Fibroblast of lung (primary cell): ENCODE data around the gene CBL. TPM values are rescaled to one million over a fixed set of nuclear protein-coding genes. Genes with fewer than 3 reads are reported as not detected.

Source experiments
- DNase-seq, 2 donors: peaks; one replicate each; pipeline versions ENCODE4 v3.0.0 to v3.0.0-alpha.2; 2010; ENCODE audit warnings: low read depth in 2 of 2
- H2AFZ ChIP-seq: 2 replicates; pipeline ENCODE4 v1.5.1; 2012; ENCODE audit warnings: low read length, control low read depth, inconsistent platforms
- H3K27ac ChIP-seq: 2 replicates; pipeline ENCODE4 v1.5.1; 2011; ENCODE audit warnings: low read length, control low read depth; ENCODE audit not compliant: insufficient read depth
- H3K27me3 ChIP-seq: 2 replicates; pipeline ENCODE4 v1.5.1; 2011; ENCODE audit warnings: mild to moderate bottlenecking, low read length; ENCODE audit not compliant: control insufficient read depth, insufficient read depth
- H3K36me3 ChIP-seq: 2 replicates; pipeline ENCODE4 v1.5.1; 2011; ENCODE audit warnings: low read length; ENCODE audit not compliant: control insufficient read depth, insufficient read depth
- H3K4me1 ChIP-seq: 2 replicates; pipeline ENCODE4 v1.5.1; 2011; ENCODE audit warnings: low read length; ENCODE audit not compliant: control insufficient read depth, insufficient read depth; ENCODE audit errors: extremely low read depth
- H3K4me2 ChIP-seq: 2 replicates; pipeline ENCODE4 v1.5.1; 2011; ENCODE audit warnings: low read length, control low read depth; ENCODE audit not compliant: insufficient read depth; ENCODE audit errors: extremely low read depth
- H3K4me3 ChIP-seq, 4 experiments: fragments of 200-600 bp in 1 of 4; sonication (generic) in 1 of 4; replicated peaks in 1 of 4; 2 replicates each; pipeline ENCODE4 v1.5.1; 2011 to 2016; ENCODE audit warnings: low read length in 4 of 4, low read depth in 3 of 4, mild to moderate bottlenecking in 3 of 4, control low read depth in 2 of 4, inconsistent platforms in 1 of 4, mixed read lengths in 1 of 4; ENCODE audit not compliant: insufficient read depth in 1 of 4; ENCODE audit errors: control extremely low read depth in 1 of 4
- H3K79me2 ChIP-seq: 2 replicates; pipeline ENCODE4 v1.5.1; 2012; ENCODE audit warnings: mild to moderate bottlenecking, low read length, inconsistent platforms; ENCODE audit not compliant: control insufficient read depth, insufficient read depth
- H3K9ac ChIP-seq: 2 replicates; pipeline ENCODE4 v1.5.1; 2011; ENCODE audit warnings: mild to moderate bottlenecking, low read length, control low read depth; ENCODE audit not compliant: insufficient read depth
- H3K9me3 ChIP-seq: 2 replicates; pipeline ENCODE4 v1.5.1; 2012; ENCODE audit warnings: low read depth, low read length; ENCODE audit not compliant: control insufficient read depth, insufficient read depth
- H4K20me1 ChIP-seq: 2 replicates; pipeline ENCODE4 v1.5.1; 2011; ENCODE audit warnings: low read length; ENCODE audit not compliant: control insufficient read depth, insufficient read depth; ENCODE audit errors: extremely low read depth
- EZH2 ChIP-seq: IDR thresholded peaks from 2 replicates; pipeline ENCODE4 v1.5.1; 2012; ENCODE audit warnings: low read length, control low read depth, mild to moderate bottlenecking; ENCODE audit errors: missing control alignments
- polyA plus RNA-seq, 2 donors: library from polyadenylated mRNA; depleted of rRNA in 1 of 2; stranded (reverse) in 1 of 2; unstranded in 1 of 2; fragments of >200 nt; gene quantifications; 2 replicates each; pipeline ENCODE4 v1.2.1, GENCODE V29; 2011 to 2012; ENCODE audit warnings: missing spikeins in 1 of 2
- total RNA-seq: library from RNA; depleted of rRNA; stranded (reverse); fragments of >200 nt; gene quantifications from 2 replicates; pipeline ENCODE4 v1.2.1, GENCODE V29; 2014
- TF ChIP-seq, protein P1 (sequence below), 2 donors: IDR thresholded peaks in 1 of 2; conservative IDR thresholded peaks in 1 of 2; 1 replicate in 1 of 2; 2 replicates in 1 of 2; pipeline ENCODE4 v1.5.1; 2011 to 2012; ENCODE audit warnings: low read length in 2 of 2, control low read depth in 1 of 2, inconsistent platforms in 1 of 2, low read depth in 1 of 2, mild to moderate bottlenecking in 1 of 2

CBL gene
- total and polyA plus RNA-seq, 2 donors (not counting 1 experiment from before 2014, with no cell fraction given): 11.1 to 12.4 TPM

DNA sequence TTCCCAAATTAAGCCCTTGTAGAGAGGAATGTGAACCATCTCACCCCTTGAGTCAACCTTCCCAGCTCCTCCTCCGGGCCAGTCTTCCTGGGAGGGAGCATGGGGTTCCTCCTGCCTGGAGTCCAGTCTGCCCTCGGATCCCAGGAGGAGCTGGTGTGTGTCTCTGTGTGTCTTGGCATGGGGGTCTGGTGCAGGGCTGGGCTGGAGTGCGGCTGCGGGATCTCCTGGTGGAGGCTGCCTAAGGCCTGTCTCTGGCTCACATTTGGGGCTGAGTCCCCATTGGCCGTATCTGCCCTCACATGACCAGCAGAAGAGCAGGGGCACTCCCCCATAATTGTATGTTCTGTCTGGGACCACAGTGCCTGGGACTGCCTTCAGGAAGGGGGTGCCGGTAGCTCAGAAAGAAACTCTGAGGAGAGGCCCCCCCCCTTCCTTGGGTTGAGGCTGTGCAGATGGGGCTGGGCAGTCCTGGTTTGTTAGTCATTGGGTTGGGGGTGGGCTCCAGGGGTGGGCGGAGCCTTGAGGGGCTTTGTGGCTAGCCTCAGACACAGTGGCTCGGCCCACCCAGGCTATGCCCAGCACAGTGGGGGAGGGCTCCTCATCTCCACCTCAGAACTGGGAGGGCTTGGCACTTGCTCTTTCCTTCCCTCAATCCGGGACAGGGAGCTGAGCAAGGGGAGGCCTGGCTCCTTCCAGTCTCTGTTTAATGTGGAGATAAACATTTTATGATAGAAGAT, 131.6 kb downstream of the CBL start:
- H4K20me1 ChIP-seq: no peaks in the 10 kb centered on the region
- peaks cover 18% of the 10 kb centered on the region for H3K79me2 ChIP-seq
- TF ChIP-seq, protein P1, sequence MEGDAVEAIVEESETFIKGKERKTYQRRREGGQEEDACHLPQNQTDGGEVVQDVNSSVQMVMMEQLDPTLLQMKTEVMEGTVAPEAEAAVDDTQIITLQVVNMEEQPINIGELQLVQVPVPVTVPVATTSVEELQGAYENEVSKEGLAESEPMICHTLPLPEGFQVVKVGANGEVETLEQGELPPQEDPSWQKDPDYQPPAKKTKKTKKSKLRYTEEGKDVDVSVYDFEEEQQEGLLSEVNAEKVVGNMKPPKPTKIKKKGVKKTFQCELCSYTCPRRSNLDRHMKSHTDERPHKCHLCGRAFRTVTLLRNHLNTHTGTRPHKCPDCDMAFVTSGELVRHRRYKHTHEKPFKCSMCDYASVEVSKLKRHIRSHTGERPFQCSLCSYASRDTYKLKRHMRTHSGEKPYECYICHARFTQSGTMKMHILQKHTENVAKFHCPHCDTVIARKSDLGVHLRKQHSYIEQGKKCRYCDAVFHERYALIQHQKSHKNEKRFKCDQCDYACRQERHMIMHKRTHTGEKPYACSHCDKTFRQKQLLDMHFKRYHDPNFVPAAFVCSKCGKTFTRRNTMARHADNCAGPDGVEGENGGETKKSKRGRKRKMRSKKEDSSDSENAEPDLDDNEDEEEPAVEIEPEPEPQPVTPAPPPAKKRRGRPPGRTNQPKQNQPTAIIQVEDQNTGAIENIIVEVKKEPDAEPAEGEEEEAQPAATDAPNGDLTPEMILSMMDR (conservative IDR thresholded peaks at IDR 0.05 in 1 of 2, IDR thresholded peaks at IDR 0.05 in 1 of 2; ENCODE audit: low read depth in 1 of 2, low read length in 2 of 2): no peak
- no peak for TF ChIP-seq EZH2
- peak overlapping the region; percentile 70 for H3K4me2 ChIP-seq
- peaks cover 31% of the 10 kb centered on the region for H3K4me1 ChIP-seq
- H3K4me3 ChIP-seq: peak overlapping the region in 2 of 4 experiments; percentile 23 to 70
- no peaks in the 10 kb centered on the region for H3K9me3 ChIP-seq
- H3K9ac ChIP-seq: no peak overlapping the region
- H3K27me3 ChIP-seq: peaks cover 2% of the 10 kb centered on the region
- H3K27ac ChIP-seq: peak overlapping the region; percentile 76
- DNase-seq: peak; percentile 82 to 83
- H2AFZ ChIP-seq: peak overlapping the region; percentile 19
- peaks cover 4% of the 10 kb centered on the region for H3K36me3 ChIP-seq

DNA sequence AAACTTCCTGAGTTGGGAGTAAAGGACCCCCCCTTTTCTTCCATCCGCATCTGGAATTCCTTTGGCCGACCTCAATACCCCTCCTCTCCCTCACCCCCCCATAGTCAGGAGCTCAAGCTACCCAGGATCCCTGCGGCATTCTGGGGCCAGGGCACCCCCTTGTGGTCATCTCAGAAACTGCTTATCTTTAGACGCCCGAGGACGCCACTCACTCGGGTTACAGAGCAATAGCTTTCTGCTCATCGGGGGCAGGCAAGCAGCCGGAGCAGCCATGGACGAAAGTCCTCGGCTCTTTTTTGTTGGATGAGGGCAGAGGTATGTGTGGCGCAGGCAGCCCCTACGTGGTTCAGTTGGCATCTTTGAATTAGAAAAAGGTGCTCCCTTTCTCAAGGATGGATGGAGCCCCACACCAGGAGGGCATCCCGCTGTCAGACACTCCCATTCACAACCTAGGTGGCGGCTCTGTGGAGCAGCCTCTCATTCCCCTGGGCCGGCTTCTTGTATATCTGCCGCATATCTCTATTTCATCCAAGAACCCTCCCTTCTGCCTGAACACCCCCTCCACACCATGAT, 132.3 kb downstream of the CBL start:
- Histone ChIP-seq H3K36me3 (peaks cover 4% of the 10 kb centered on the region), H3K79me2 (peaks cover 18% of the 10 kb centered on the region), H4K20me1 (no peaks in the 10 kb centered on the region), H3K9me3 (no peaks in the 10 kb centered on the region), H3K27ac (peak overlapping the region; percentile 76), H3K4me3 (peak overlapping the region in 3 of 4 experiments; percentile 1 to 70 (median 23)), H2AFZ (no peak overlapping the region), H3K9ac (no peak overlapping the region), H3K4me1 (peaks cover 31% of the 10 kb centered on the region), H3K4me2 (peak overlapping the region; percentile 93), H3K27me3 (peaks cover 2% of the 10 kb centered on the region)
- DNase-seq: peak in 1 of 2 donors; percentile 72
- no peak for TF ChIP-seq EZH2
- TF ChIP-seq, protein P1 (conservative IDR thresholded peaks at IDR 0.05 in 1 of 2, IDR thresholded peaks at IDR 0.05 in 1 of 2; ENCODE audit: low read depth in 1 of 2, low read length in 2 of 2): peak; percentile 83 to 85

DNA sequence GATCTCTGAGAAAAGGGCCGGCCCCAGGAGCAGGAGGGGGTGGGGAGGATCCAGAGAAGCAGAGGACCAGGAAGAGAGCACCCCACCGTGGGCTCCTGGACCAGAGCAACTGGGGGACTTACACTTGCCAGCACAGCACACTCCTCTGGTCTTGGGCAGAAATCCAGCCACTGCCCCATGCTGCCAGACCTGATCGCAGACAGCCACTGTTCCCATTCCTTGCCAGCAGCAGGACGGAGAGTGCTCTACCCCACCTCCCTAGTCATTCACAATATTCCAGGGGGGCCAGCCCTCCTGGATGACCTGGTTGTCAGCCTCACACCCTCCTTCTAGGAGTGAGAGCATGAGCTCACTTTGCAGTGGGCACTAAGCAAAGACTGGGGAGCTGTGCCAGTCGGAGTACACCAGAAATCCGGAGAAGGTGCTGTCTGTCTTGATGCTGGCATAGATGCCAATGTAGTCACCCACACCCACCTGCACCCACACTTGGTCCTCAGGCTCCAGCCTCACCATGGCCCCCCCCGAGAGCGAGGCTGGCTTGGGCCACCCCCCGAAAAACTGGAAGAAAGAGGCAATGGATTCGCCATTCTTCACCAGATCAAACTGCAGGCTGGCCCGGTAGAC, 132.9 kb downstream of the CBL start:
- Histone ChIP-seq H2AFZ (peak overlapping the region; percentile 30), H3K9ac (peak overlapping the region; percentile 44), H3K4me1 (peaks cover 31% of the 10 kb centered on the region), H3K9me3 (no peaks in the 10 kb centered on the region), H3K4me3 (peak overlapping the region; percentile 19 to 70 (median 52)), H3K79me2 (peaks cover 18% of the 10 kb centered on the region), H3K27ac (peak overlapping the region; percentile 16), H4K20me1 (no peaks in the 10 kb centered on the region), H3K27me3 (peaks cover 2% of the 10 kb centered on the region), H3K4me2 (peak overlapping the region; percentile 93), H3K36me3 (peaks cover 4% of the 10 kb centered on the region)
- no peak for DNase-seq
- no peak for TF ChIP-seq EZH2
- TF ChIP-seq, protein P1 (conservative IDR thresholded peaks at IDR 0.05 in 1 of 2, IDR thresholded peaks at IDR 0.05 in 1 of 2; ENCODE audit: low read depth in 1 of 2, low read length in 2 of 2): no peak
